Measurements from ENCODE around the gene DCHS1.

Gene DCHS1

DNA sequence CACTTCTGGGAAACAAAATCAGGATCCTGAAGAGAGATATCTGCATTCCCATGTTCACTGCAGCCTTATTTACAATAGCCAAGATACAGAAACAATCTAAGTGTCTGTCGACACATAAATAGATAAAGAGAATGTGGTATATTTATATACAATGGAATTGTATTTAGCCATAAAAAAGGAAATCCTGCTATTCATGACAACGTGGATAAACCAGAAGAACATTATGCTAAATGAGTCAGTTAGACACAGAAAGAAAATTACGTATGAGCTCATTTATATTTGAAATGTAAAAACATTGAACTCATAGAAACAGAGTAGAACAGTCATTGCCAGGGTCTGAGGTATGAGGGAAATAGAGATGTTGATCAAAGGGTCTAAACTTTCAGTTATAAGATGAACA is 21.4 kb upstream of the DCHS1 start:
- DNase-seq (ENCODE audit: low read depth) = no peak
- H3K4me3 ChIP-seq (ENCODE audit: low read length) = no peak overlapping the region
- TF ChIP-seq, protein P1, sequence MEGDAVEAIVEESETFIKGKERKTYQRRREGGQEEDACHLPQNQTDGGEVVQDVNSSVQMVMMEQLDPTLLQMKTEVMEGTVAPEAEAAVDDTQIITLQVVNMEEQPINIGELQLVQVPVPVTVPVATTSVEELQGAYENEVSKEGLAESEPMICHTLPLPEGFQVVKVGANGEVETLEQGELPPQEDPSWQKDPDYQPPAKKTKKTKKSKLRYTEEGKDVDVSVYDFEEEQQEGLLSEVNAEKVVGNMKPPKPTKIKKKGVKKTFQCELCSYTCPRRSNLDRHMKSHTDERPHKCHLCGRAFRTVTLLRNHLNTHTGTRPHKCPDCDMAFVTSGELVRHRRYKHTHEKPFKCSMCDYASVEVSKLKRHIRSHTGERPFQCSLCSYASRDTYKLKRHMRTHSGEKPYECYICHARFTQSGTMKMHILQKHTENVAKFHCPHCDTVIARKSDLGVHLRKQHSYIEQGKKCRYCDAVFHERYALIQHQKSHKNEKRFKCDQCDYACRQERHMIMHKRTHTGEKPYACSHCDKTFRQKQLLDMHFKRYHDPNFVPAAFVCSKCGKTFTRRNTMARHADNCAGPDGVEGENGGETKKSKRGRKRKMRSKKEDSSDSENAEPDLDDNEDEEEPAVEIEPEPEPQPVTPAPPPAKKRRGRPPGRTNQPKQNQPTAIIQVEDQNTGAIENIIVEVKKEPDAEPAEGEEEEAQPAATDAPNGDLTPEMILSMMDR (IDR thresholded peaks at IDR 0.05; ENCODE audit: insufficient read depth, low read depth, low read length, missing control alignments) = no peak

DNA sequence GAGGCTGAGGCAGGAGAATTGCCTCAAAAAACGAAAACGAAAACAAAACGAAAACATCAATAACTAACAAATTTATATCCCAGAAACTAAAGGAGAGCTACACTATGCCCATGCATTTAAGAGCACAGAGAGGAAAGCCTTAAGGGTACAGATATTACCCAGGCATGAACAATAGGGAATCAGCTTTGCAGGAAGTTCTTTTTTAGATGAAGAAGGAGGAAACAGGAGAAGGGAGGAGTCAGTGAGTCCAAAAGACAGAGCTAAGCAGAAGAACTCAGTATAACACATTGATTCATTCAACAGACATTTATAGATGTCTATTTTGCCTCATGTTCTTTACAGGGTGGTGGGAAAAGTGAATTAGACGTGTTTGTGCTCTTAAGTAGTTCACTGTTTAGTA is 19.3 kb upstream of the DCHS1 start:
- no peak overlapping the region for H3K4me3 ChIP-seq (ENCODE audit: low read length)
- TF ChIP-seq, protein P1 (IDR thresholded peaks at IDR 0.05; ENCODE audit: insufficient read depth, low read depth, low read length, missing control alignments) = no peak
- DNase-seq (ENCODE audit: low read depth) = no peak

DNA sequence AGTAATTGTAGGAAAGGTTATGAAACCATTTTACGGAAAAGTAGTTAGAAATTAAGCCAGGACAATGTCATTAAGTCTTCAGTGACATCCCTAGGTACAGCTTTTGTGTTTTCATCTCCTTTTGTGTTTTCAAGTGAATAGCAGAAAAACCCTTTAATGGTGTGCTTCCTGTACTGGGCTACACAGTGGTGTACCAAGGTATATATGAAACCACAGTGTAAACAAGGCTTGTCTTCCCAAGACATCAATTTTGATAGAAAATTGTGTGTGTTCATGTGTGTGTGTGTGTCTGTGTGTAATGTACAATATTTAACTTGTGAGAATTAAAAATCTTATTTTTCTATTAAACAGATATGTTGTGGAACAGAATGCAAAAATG is 18.6 kb upstream of the DCHS1 start:
- TF ChIP-seq, protein P1 (IDR thresholded peaks at IDR 0.05; ENCODE audit: insufficient read depth, low read depth, low read length, missing control alignments) = no peak
- DNase-seq (ENCODE audit: low read depth) = no peak
- no peak overlapping the region for H3K4me3 ChIP-seq (ENCODE audit: low read length)

DNA sequence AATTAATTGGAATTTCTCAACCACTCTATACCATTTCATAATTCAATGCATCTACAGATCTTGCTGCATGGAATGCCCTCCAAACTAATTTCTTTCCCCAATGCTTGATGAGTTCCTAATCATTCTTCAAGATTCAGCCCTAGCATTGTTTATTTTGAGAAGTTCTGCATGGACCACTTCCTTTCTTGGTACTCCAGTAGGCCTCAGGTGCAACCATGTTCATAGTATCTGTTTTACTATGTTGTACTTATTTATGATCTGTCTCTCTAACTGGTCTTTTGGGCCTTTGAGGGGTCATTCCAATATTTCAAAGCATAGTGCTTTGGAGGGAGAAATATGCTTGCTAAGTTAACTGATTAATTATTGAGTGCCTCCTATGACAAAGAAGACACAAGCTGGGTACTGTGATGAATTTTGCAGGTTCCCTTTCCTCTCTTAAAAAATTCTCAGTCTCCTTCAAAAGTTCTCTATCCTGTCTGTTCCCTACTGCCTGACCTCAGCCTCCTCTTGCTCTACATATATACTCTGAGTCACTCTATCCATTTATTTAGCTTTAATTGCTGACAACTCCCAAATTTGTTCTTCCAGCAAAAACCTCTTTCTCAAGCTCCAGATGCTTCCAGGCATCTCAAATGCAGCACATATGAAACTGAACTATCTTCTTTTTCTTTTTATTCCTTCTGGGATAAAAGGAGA is 18.1 kb upstream of the DCHS1 start:
- no peak overlapping the region for H3K4me3 ChIP-seq (ENCODE audit: low read length)

DNA sequence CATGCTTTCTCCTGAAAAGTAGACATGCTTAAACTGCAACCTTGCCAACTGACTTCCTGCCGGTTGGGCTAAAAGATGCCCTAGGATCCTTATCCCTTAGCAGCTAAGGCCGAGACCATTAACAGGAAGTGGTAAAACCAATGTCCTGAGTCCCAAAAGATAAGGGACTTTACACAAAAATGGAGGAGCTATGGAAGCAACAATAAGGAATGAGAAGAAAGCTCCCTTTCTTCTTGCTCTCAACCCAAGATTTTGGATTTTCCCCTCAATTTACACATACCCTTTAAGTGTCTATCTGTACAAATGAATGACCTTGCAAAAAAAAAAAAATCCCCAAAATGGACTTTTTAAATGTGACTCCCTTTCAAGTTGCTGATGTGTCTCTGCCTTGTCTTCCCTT is 16.4 kb upstream of the DCHS1 start:
- DNase-seq (ENCODE audit: low read depth) = no peak
- TF ChIP-seq, protein P1 (IDR thresholded peaks at IDR 0.05; ENCODE audit: insufficient read depth, low read depth, low read length, missing control alignments) = no peak
- no peak overlapping the region for H3K4me3 ChIP-seq (ENCODE audit: low read length)

More for the DNA sequence above, 18.1 kb upstream of the DCHS1 start:
- TF ChIP-seq, protein P1 (IDR thresholded peaks at IDR 0.05; ENCODE audit: insufficient read depth, low read depth, low read length, missing control alignments) = no peak
- no peak for DNase-seq (ENCODE audit: low read depth)

DNA sequence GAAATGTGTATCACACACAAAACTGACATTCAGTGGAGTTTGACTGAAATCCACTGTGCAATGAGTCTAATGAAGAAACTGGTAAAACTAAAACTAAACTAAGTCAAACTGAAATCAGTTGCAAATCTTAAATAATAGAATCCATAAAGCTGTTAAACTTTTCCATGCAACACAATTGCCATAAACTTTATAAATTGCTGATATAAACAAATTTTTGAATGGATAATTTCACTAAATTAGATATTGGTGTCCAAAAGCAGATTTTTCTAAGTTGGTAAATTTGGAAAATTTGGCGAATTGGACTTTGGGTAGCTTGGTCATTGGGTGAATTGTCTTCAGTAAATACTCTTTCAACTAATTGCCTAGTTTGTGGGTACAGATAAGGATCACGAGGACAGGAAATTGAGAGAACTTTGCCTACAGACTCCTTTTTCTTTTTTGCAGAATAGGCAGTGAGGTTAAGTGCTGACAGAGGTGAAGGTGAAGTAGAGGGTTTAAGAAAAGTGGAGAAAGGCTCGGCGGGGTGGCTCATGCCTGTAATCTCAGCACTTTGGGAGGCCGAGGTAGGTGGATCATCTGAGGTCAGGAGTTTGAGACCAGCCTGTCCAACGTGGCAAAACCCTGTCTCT is 14.7 kb upstream of the DCHS1 start:
- no peak for DNase-seq (ENCODE audit: low read depth)
- no peak overlapping the region for H3K4me3 ChIP-seq (ENCODE audit: low read length)
- TF ChIP-seq, protein P1 (IDR thresholded peaks at IDR 0.05; ENCODE audit: insufficient read depth, low read depth, low read length, missing control alignments) = no peak

All from epithelial cell of esophagus (primary cell).